Measurements from ENCODE around the gene G6PC1. TPM values are rescaled to one million over a fixed set of nuclear protein-coding genes. Genes with fewer than 3 reads are reported as not detected.
A peak's percentile ranks its signal among the peaks of the same experiment; 100 is the strongest.

G6PC1 gene
- total and polyA plus RNA-seq, 2 of the 13 experiments (the other 11 are each of a cell fraction or from before 2014, with no cell fraction given) = 1.7 to 37.9 TPM

- WGBS (ENCODE audit: low lambda C conversion rate) = 92% methylated on average over 12 of the region's 12 CpGs
- DNase-seq (ENCODE audit: low spot score) (no peak), FAIRE-seq (no peak), ATAC-seq (no peak)
- Histone ChIP-seq H3K9me3 (ENCODE audit: low read length) (peaks cover 9% of the 10 kb centered on the region), H3K27me3 (ENCODE audit: control insufficient read depth in 1 of 2, insufficient read depth in 2 of 2, low read length in 2 of 2) (no peaks in the 10 kb centered on the region), H3K4me2 (ENCODE audit: low read depth, low read length) (no peak overlapping the region; the same call in 1 of the 2 replicates), H3K36me3 (replicated peaks in 1 of 2; ENCODE audit: control insufficient read depth in 1 of 2, insufficient read depth in 2 of 2, low read length in 2 of 2) (no peaks in the 10 kb centered on the region), H3K4me3 (replicated peaks in 1 of 3; ENCODE audit: insufficient read depth in 1 of 3, low read depth in 2 of 3, low read length in 3 of 3) (no peak overlapping the region; a peak in 1 of 6 replicates), H3K27ac (ENCODE audit: extremely low read length, insufficient read depth, low read length) (no peak overlapping the region), H3K79me2 (ENCODE audit: insufficient read depth, low read length) (no peaks in the 10 kb centered on the region), H3K4me1 (ENCODE audit: insufficient read depth, low read length) (peaks cover 88% of the 10 kb centered on the region), H4K20me1 (ENCODE audit: insufficient read depth, low read length) (no peaks in the 10 kb centered on the region), H3K9ac (ENCODE audit: insufficient read depth, low read depth, low read length) (no peak overlapping the region), H2AFZ (ENCODE audit: low read length) (no peak overlapping the region)
- intact Hi-C loops (cut with micrococcal nuclease; ENCODE audit: unreplicated experiment) = no loop called here
- in situ Hi-C loops (cut with HindIII; ENCODE audit: extremely low pct_ligation_motif_present, low pct_unique_long_range_greater_than_20kb) = no loop called here
- ChIA-PET CTCF (ENCODE audit: low intra/inter-chr PET ratio, low total read pairs) (no interaction called here), POLR2A (no interaction called here)
- TF ChIP-seq ZSCAN5A (CRISPR knock-in tag; IDR thresholded peaks at IDR 0.05; ENCODE audit: borderline replicate concordance) (no peak), BORCS8-MEF2B (CRISPR knock-in tag; IDR thresholded peaks at IDR 0.05) (0 out of 2 replicates have a peak, but pooled peaks have one; percentile 46), ZBTB38 (CRISPR knock-in tag; IDR thresholded peaks at IDR 0.05) (peak; percentile 59), CBX5 (CRISPR knock-in tag; IDR thresholded peaks at IDR 0.05; ENCODE audit: borderline replicate concordance) (no peak), ZNF280B (CRISPR knock-in tag; IDR thresholded peaks at IDR 0.05; ENCODE audit: borderline replicate concordance) (peak; percentile 39; the same call in 1 of the 2 replicates), REPIN1 (CRISPR knock-in tag; IDR thresholded peaks at IDR 0.05; ENCODE audit: borderline replicate concordance, low read depth) (0 out of 2 replicates have a peak, but pooled peaks have one; percentile 27), TRIM22 (IDR thresholded peaks at IDR 0.05) (no peak), IRX3 (CRISPR knock-in tag; IDR thresholded peaks at IDR 0.05; ENCODE audit: borderline replicate concordance, low read depth) (0 out of 2 replicates have a peak, but pooled peaks have one; percentile 41), ZMYM2 (CRISPR knock-in tag; IDR thresholded peaks at IDR 0.05) (0 out of 2 replicates have a peak, but pooled peaks have one; percentile 44), ZBTB46 (CRISPR knock-in tag; IDR thresholded peaks at IDR 0.05; ENCODE audit: borderline replicate concordance) (no peak)
- no TSS peak for BruUV-seq (replicated peaks)
These were observed 32.3 kb upstream of the G6PC1 start for GRCh38 chr17:42868338-42868737.

Measured in HepG2 (cell line).